SU-DHL-6 (cell line): ENCODE results near the gene PPARA.

Experiments used
- H2AFZ ChIP-seq: fragments of 200-600 bp; sonication (generic); 2 replicates; pipeline ENCODE4 v1.6.1; 2014; ENCODE audit warnings: low read depth, mild to moderate bottlenecking, moderate library complexity, mixed read lengths, antibody characterized with exemption, low read length; ENCODE audit not compliant: severe bottlenecking
- H3F3A ChIP-seq: fragments of 200-600 bp; shearing (Covaris generic); 2 replicates; pipeline ENCODE4 v1.6.0; 2016; ENCODE audit warnings: antibody characterized with exemption, mild to moderate bottlenecking; ENCODE audit not compliant: insufficient read depth
- H3K27ac ChIP-seq: fragments of 200-600 bp; sonication (generic); 2 replicates; pipeline ENCODE4 v1.5.1; 2016; ENCODE audit warnings: low read depth, mild to moderate bottlenecking, low read length, moderate library complexity, mixed read lengths
- H3K27me3 ChIP-seq: fragments of 200-600 bp; sonication (generic), shearing (Covaris generic); 2 replicates; pipeline ENCODE4 v1.6.0; 2014; ENCODE audit warnings: mild to moderate bottlenecking, low read length
- H3K36me3 ChIP-seq: fragments of 200-600 bp; sonication (generic); 2 replicates; pipeline ENCODE4 v1.6.1; 2014; ENCODE audit warnings: mild to moderate bottlenecking, low read length, mixed read lengths
- H3K4me2 ChIP-seq: fragments of 300-600, 200-600 bp; shearing (Covaris generic), sonication (generic); 2 replicates; pipeline ENCODE4 v1.6.0; 2014; ENCODE audit warnings: low read length, low read depth, mild to moderate bottlenecking; ENCODE audit not compliant: poor library complexity, severe bottlenecking
- H3K4me3 ChIP-seq: fragments of 200-600 bp; sonication (generic); 2 replicates; pipeline ENCODE4 v1.5.1; 2014; ENCODE audit warnings: antibody characterized with exemption, low read length, mild to moderate bottlenecking, mixed read lengths; ENCODE audit not compliant: insufficient read depth, poor library complexity, severe bottlenecking
- H3K79me2 ChIP-seq: fragments of 200-600 bp; sonication (generic); 2 replicates; pipeline ENCODE4 v1.6.1; 2014; ENCODE audit warnings: mild to moderate bottlenecking, low read length, moderate library complexity; ENCODE audit not compliant: insufficient read depth
- H3K9ac ChIP-seq: fragments of 200-600 bp; sonication (generic); 2 replicates; pipeline ENCODE4 v1.7.0; 2014; ENCODE audit warnings: mild to moderate bottlenecking, low read length
- H3K9me2 ChIP-seq: fragments of 200-600 bp; sonication (generic); replicated peaks from 2 replicates; pipeline ENCODE4 v1.6.1; 2014; ENCODE audit warnings: low read length; ENCODE audit not compliant: insufficient read depth
- H3K9me3 ChIP-seq: fragments of 200-600 bp; sonication (generic); 2 replicates; pipeline ENCODE4 v1.6.1; 2014; ENCODE audit warnings: low read length, mixed read lengths; ENCODE audit not compliant: insufficient read depth
- H4K20me1 ChIP-seq: fragments of 200-600 bp; sonication (generic); 2 replicates; pipeline ENCODE4 v1.6.1; 2014; ENCODE audit warnings: low read depth, mild to moderate bottlenecking, antibody characterized with exemption, low read length, moderate library complexity, mixed read lengths
- CTCF ChIP-seq: fragments of 200-600 bp; sonication (generic); IDR thresholded peaks from one replicate; pipeline ENCODE4 v1.5.1; 2017; ENCODE audit warnings: antibody characterized with exemption, mild to moderate bottlenecking, low read length, moderate library complexity; ENCODE audit not compliant: insufficient read depth, poor library complexity, severe bottlenecking
- EZH2phosphoT487 ChIP-seq: fragments of 200-600 bp; sonication (generic), shearing (Covaris generic); conservative IDR thresholded peaks from 2 replicates; pipeline ENCODE4 v1.6.1; 2018; ENCODE audit warnings: mild to moderate bottlenecking, antibody characterized with exemption, low read length, moderate library complexity, mixed read lengths

The PPARA gene

GRCh38 chr22:46117206-46118199 lies 32.8 kb upstream of the PPARA start:
- H4K20me1 ChIP-seq = no peaks in the 10 kb centered on the region
- no peaks in the 10 kb centered on the region for H3K27me3 ChIP-seq
- no peak overlapping the region for H3K4me3 ChIP-seq
- H3K36me3 ChIP-seq = no peaks in the 10 kb centered on the region
- no peaks in the 10 kb centered on the region for H3K79me2 ChIP-seq
- H2AFZ ChIP-seq = no peak overlapping the region
- H3K27ac ChIP-seq = no peak overlapping the region
- no peaks in the 10 kb centered on the region for H3K9me3 ChIP-seq
- no peak for TF ChIP-seq CTCF
- no peak for TF ChIP-seq EZH2phosphoT487
- H3K9me2 ChIP-seq = no peaks in the 10 kb centered on the region
- no peak overlapping the region for H3K9ac ChIP-seq
- no peak overlapping the region for H3K4me2 ChIP-seq
- no peaks in the 10 kb centered on the region for H3F3A ChIP-seq

GRCh38 chr22:46119093-46119728 lies 31.1 kb upstream of the PPARA start:
- Histone ChIP-seq H3K9me2 (no peaks in the 10 kb centered on the region), H3K9ac (no peak overlapping the region), H3K4me3 (no peak overlapping the region), H3K79me2 (no peaks in the 10 kb centered on the region), H3K9me3 (no peaks in the 10 kb centered on the region), H3K27ac (no peak overlapping the region), H3F3A (no peaks in the 10 kb centered on the region), H3K36me3 (no peaks in the 10 kb centered on the region), H4K20me1 (no peaks in the 10 kb centered on the region), H3K27me3 (no peaks in the 10 kb centered on the region), H2AFZ (no peak overlapping the region), H3K4me2 (no peak overlapping the region)
- TF ChIP-seq EZH2phosphoT487 = no peak
- no peak for TF ChIP-seq CTCF

GRCh38 chr22:46119729-46120419 lies 30.5 kb upstream of the PPARA start:
- Histone ChIP-seq H3K27ac (no peak overlapping the region), H3K9ac (no peak overlapping the region), H3K4me2 (no peak overlapping the region), H3K36me3 (no peaks in the 10 kb centered on the region), H2AFZ (no peak overlapping the region), H3K27me3 (no peaks in the 10 kb centered on the region), H3F3A (no peaks in the 10 kb centered on the region), H3K4me3 (no peak overlapping the region), H3K9me3 (no peaks in the 10 kb centered on the region), H3K79me2 (no peaks in the 10 kb centered on the region), H3K9me2 (no peaks in the 10 kb centered on the region), H4K20me1 (no peaks in the 10 kb centered on the region)
- TF ChIP-seq EZH2phosphoT487 (no peak), CTCF (no peak)
